Stimulated activated CD8-positive, alpha-beta memory T cell treated with anti-CD3 and anti-CD28 coated beads, Interleukin-15, amount 100 ng/mL, for 1 hour (primary cell): ENCODE measurements around the gene ALG14.
A peak's percentile ranks its signal among the peaks of the same experiment; 100 is the strongest.
"Not testable (repeated sequence)": the region's sequence is repeated elsewhere in the genome, so short reads cannot be mapped to it uniquely, and the experiment has no call there.

Source experiments
- DNase-seq: peaks from one replicate; pipeline ENCODE4 v3.0.0-alpha.2; 2020; ENCODE audit warnings: low read depth

Gene ALG14, protein sequence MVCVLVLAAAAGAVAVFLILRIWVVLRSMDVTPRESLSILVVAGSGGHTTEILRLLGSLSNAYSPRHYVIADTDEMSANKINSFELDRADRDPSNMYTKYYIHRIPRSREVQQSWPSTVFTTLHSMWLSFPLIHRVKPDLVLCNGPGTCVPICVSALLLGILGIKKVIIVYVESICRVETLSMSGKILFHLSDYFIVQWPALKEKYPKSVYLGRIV

DNA sequence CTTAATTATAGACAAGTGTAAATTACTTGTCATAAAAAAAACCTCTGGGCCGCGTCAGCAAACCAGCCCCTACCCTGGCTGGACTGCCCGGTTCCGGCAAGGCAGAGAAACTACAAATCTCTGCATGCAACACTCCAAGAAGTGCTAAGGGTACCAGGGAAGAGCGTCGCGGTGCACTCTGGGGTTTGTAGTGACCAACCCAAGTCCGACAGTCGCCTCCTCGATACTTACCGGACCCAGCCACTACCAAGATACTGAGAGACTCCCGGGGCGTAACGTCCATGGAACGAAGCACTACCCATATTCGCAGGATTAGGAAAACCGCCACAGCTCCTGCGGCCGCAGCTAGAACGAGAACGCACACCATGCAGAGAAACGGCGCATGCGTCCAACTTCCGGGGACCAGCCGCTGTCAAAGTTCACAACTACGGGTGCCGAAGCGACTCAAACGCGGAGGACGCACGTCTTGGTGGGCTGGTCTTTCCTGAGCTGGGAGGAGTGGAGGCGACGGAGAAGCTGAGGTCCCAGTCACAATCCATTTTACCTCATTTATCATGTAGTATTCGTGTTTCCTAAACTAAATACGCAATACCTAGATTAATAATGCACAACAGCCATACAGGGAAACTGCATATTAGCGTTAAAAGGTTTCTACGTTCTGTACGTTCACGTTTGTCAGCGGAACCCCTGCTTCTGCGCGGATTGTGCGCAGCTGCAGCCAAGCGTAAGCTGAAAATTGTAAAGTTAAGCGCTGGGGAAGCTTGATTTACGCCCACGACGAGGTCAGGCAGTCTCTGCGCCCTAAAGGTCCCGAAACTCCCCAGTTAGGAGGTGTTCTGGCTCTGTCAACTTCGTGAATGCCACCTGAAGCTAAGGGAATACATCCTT is at the start of gene ALG14:
Gene ALG14 (minus strand): TSS at position 420 of the 888 bp plus-strand sequence. CDS start 53 bp downstream, at position 367.
- peak; percentile 88 for DNase-seq

DNA sequence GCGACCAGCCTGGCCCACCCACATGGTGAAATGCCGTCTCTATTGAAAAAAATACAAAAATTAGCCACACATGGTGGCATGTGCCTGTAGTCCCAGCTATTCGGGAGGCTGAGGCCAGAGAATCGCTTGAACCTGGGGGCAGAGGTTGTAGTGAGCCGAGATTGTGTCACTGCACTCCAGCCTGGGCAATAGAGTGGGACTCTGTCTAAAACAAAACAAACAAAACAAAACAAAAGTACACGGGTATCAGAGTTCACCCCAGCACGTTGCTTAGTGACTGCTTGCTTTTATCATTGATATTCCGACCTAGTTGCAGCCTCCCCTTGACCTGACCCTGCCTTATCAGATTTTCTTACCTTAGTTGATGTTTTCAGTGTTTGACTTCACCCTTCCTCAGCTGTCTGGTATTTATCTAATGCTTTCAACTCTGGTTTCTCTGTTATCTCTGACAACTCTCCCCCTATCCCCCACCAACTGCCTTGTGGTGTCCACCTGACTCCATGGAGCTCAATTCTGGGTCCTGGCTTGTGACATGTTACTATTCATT is 49.5 kb upstream of the ALG14 start:
- no peak for DNase-seq

DNA sequence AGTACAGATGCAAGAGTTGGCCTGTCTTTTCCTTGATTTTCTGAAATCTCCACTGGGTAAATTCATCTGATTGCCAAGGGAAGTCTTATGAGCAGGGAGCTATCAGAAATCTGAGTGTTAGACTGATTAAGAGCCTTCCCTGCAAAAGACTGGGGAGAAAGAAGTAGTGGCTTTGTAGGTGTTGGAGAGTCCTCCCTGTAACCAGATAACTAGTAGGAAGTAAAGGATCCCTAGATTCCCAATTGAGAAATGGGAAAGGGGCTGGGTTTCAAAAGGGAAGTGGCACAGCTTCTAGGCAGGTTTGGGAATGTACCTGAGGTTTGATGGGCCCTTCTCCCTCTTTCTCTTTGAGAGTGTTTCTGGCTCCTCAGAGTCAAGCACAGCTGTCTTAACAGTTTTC is 46.5 kb upstream of the ALG14 start:
- DNase-seq = no peak

DNA sequence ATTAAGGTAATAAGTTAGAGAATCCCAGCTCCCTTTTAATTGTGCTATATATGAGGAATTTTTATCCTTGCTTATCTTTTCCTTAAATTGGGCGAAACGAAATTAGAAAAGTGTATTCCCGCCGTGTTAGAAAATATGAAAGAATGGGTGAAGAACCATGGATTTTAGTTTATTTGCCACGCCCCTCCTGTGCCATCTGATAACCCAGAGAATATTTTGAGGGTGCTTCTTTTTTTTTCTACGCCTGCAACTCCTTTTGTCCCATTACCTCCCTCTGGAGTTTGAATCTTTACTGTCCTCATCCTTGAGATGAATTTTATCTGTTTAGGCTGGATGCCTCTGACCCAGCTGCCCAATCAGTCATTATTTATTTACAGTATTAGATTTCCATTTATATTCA is 46.0 kb upstream of the ALG14 start:
- DNase-seq = no peak

DNA sequence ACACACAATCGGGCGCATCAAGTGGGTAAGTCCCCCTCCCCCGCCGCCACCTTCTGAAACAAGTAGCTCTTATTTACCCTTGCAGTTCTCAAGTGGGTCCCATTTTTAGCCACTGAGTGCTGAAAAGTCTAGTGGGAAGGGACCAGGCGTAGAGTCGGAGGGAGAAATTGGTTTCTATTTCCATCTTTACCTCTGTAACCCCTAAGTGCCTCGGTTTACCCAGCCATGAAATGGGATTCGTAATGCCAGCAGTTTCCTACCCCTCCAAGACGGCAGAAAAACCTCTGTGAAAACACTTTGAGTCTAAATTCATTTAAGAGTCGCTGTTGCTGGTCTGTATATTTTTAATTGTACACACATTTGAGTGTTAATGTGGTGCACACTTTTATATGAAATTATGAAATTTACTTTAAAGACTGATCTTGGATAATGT is 45.3 kb upstream of the ALG14 start:
- no peak for DNase-seq

DNA sequence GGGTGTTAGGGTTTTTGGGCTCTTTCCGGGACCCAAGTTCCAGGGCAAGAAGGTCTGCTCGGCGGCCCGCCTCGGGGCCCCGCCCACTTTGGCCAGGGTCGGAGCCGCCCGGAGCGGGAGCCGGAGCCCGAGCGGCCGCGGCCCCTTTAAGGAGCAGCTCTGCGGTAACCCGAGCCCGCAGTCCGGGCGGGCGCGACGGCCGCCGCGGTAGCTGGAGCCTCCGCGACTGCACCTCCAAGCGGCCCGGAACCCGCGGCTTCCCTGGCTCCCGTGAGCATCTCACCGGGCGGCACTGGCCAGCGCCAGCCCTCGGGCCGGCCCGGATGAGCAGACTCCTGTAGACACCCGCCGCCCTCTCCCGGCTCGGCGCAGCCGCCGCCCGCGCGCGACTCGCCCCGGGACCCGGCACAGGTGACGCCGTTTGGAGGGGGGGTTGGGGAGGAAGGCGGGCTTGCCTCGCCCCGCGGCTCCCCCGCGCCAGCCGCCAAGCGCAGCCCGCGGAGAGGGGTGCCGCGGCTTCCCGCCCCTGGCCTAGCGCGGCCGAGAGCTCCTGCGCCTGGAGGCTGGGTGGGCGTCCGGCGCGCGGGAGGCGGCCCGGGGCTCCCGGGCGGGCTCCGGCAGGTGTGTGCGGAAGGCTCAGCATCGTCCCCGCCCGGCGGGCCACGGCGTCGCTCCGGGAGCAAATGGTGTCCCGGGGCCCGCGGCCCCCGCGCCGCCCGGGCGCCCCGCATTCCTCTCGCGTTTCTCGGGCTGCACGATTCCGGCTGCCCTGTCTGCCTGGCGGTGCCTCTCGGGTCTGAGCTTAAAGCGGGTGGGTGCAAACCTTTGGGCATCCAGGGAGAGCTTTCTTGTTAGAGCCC is 44.7 kb upstream of the ALG14 start, which contains the start of gene TLCD4:
Gene TLCD4 (plus strand): TSS at position 149 of the 860 bp plus-strand sequence. CDS start 26,547 bp downstream, outside the sequence.
- DNase-seq = no peak

DNA sequence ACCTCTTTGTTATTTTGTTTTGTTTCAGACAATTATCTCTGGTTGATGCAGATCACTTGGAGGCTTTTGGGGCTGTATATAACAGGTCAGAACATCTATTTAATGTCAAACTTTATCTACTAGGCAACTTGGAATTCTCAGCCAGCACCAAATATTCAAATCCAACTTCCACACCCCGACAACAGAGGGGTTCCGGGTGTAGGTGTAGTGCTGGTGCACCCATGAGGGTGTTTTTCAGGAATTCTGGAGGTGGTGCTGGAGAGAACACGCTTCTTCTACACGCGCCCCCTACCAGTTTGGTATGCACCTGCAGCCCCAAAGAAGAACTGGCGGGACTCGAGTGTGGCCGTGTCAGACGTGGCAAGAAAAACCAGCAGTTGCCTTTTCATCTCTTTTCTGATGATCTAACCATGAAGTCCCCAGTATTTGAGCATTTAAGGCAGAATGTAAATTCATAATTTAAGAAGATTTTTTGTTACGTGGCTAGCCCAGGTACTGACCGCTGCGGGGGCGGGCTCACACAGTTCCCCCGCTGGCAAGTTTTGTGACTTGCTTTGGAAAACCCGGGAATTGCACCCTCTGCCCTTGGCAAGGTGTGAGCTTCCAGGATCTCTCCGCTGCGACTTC is 43.9 kb upstream of the ALG14 start:
- DNase-seq = no peak

DNA sequence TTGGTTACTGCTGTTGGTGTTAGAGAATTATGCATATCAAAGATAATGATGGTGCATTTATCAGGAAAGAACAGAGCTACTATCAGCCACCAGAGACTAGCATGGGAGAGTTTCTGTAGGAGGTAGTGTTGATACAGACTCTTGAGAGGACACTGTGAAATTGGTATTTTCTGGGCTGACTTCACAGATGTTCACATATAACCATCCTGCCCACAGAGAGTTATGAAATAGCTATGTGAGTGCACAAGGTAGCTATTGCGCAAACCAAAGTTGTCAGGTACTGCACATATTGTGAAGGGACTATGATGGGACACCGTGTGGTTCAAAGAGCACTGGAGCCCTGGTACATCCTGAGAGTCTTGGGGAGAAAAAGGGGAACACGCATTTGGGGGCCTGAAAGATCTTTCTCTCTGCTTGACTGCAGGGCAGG is 43.0 kb upstream of the ALG14 start:
- no peak for DNase-seq

DNA sequence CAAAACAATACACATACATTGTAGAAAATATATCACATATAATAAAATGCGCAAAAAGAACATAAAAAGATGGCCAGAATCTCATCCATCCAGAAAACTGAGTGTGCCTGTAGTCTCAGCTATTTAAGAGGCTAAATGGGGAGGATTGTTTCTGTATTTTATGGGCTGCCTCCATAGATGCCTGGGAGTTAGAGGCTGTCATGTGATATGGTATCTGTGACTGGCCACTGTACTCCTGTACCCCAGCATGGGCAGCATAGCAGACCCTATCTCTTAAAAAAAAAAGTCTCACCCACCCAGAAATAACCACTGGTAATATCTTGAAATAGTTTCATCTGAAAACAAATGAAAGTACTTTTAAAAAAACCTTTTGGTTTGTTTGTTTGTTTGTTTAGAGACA is 40.9 kb upstream of the ALG14 start:
- no peak for DNase-seq

DNA sequence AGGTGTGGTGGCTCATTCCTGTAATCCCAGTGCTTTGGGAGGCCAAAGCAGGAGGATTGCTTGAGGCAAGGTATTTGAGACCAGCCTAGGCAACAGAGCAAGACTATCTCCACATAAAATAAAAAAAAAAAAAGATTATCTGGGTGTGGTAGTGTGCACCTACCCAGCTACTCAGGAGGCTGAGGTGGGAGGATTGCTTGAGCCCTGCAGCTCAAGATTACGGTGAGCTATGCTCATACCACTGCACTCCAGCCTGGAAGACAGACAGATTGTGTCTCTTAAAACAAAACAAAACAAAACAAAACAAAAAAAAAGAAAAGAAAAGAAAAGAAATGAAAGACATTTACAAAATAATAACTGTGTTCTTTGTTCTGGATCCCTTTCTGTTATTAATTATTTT is 38.3 kb upstream of the ALG14 start:
- no peak for DNase-seq

DNA sequence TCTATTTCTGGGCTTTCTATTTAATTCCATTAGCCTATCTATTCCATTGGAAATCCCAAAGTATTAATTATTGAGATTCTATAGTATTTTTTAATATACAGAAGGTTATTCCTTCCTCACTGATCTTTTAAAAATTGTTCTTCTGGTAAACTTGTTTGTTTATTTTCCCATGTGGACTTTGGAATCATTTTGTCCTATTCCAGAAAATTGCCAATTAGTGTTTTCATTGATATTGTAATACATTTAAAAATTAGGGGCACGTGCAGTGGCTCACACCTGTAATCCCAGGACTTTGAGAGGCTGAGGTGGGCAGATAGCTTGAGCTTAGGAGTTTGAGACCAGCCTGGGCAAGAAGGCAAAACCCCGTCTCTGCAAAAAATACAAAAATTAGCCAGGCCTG is 36.0 kb upstream of the ALG14 start:
- DNase-seq = no peak

DNA sequence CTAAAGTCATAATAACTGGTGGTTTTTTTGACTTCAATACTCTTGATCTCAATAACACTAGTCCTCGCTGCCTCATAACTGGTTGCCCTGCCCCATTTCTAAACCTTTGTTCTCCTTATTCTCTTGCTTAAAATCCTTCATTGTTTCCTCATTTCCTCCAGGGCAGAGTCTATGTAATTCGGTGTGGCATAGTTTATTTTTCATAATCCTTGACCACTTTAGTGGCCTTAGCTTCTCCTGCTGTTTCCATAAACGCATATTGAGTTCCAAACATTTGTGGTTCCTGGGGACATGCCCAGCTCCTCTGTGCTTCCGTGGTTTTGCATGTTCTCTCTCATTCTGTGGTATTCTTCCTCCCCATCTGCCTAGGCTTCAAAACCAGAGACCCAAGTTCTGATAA is 25.4 kb upstream of the ALG14 start:
- DNase-seq = no peak

DNA sequence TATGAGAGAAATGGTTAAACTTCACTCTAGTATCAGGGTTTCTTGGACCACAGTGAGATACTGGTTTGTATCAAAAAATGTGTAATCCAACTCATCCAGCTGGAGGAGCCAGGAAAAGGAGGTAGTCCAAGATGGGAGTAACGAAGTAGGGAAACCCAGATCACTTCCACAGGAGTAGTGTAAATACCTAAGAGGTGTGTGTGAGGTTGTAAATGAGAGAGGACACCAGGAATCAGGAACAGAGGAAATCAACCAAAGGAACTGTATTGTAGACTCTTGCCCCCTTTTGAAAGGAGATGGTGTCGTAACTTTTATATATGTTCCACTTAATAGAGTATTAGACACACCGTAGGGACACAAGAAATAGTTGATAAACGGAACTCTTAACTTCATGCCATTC is 24.7 kb upstream of the ALG14 start:
- DNase-seq = no peak

DNA sequence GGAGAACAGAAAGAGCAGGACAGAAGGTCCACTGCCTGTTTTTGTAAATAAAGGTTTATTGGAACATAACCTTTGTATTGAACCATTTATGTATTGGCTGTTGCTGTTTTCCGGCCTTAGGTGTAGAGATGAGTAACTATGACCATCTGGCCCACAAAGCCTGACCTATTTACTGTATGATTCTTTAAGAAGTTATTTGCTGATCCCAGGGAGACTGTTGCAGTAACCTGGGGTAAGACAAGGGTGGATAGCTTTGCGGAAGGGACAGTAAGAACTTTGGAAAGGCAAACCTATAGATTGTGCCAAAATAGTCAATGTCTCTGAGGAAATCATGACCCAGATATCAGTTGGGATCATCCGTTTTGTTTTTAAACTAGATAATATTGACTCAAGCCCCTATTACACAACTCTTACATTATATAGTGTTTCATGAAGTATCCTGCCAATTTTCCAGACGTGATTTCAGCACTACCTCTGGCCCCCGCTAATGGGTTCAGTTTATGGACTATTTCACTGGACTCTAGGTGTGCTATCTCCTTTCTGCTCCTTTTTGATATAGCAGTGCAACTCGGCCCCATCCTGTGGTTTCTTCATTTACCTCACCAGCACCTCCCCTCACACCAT is 23.6 kb upstream of the ALG14 start:
- no peak for DNase-seq

DNA sequence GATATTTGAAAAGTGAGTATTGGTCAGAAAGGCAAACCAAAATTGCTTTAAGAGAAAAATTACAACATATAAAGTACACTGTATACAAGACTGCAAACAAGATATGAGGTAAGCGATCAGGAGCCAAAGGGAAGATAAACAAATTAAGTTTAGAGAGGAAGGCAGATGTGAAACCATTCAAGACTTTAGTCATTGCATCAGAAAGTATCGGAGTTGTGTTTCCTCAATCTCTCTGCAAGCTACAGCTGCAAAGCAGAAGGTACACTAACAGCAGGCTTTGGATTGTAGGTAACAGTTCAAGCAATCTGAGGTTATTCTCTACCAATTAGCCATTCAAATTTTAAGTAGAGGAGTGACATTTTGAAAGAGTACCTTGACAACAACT is 23.1 kb upstream of the ALG14 start:
- DNase-seq = no peak

DNA sequence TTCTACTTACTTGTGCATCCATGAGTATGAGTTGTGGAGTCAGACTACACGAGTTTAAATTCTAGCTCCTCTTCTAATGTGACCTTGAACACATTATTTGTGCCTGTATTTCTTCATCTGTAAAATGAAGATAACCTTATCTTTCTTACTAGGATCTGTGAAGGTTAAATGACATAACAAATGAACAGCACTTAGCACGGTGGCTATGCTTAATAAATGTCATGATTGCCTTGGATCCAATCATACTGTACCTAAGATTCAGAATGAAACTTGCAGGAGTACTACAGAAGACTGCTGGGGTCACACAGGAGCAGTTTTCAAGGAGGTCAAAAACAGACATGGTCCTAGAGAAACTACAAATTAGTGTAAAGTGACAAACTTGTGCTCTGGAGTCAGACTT is 22.2 kb upstream of the ALG14 start:
- DNase-seq = no peak

DNA sequence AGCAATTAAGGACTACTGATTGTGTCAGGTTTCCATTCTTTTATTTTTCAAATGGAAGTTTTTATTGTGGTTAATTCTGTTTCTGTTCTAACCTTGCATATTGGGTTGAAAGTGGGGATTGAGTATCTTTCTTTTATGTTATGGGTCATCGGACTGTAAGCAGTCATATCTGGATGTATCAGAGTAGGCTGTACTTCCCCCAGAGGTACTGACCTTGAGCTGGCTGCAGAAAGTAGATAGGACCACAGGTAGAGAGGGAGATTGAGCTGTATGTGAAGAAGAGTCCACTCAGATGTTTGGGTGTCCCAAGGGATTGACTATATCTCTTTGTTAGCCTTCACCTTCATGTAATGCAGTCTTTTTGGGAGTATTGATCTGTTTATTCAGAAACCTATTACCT is 20.5 kb upstream of the ALG14 start:
- DNase-seq = no peak

DNA sequence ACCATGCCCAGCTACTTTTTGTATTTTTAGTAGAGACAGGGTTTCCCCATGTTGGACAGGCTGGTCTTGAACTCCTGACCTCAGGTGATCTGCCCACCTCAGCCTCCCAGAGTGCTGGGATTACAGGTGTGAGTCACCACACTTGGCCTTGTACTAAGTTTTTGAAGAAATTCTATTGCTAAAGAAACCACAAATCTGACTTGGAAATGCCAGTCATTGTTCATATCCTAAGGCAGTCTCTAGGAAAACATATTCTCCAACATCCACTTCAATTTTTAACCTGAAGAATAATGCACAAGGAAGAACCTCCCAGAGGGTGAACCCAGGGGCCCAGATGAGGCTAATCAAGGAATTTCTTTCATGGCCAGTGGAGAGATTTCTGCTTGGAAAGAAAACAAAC is 20.1 kb upstream of the ALG14 start:
- not testable (repeated sequence) for DNase-seq

DNA sequence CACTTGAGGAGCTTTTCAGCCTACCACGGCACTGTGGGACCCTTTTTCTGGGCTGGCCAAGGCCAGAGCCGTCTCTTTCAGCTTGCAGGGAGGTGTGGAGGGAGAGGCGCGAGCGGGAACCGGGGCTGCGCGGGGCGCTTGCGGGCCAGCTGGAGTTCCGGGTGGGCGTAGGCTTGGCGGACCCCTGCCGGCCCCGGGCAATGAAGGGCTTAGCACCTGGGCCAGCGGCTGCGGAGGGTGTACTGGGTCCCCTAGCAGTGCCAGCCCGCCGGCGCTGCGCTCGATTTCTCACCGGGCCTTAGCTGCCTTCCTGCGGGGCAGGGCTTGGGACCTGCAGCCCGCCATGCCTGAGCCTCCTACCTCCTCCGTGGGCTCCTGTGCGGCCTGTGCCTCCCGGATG is 18.5 kb upstream of the ALG14 start:
- not testable (repeated sequence) for DNase-seq

DNA sequence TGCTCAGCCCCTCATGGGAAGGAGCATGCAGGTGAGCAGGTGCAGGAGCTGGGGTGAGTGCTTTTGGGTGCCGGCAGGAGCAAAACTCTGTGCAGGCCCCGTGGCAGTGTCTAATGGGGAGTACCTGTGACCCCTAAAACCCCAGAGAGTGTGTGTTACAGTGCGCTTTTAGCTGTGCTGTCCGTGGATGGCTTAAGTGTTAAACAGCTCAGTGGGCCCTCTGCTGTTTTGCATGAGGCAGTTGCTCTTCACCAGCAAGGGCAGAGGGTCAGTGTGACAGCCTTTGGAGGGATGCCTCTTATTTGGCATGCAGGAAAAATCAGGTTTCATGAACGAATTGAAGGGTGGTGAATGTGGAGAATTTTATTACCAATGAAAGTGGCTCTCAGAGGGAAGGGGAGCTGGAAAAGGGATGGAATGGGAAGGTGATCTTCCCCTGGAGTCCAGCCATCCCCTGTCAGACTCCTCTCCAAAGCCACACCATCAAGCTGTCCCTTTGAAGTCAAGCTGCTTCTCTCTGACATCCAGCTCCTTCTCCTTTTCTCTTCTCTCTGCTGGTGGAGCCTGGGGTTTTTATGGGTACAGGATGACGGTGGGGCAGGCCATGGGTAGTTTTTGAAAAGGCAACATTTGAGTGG is 17.0 kb upstream of the ALG14 start:
- DNase-seq = no peak

DNA sequence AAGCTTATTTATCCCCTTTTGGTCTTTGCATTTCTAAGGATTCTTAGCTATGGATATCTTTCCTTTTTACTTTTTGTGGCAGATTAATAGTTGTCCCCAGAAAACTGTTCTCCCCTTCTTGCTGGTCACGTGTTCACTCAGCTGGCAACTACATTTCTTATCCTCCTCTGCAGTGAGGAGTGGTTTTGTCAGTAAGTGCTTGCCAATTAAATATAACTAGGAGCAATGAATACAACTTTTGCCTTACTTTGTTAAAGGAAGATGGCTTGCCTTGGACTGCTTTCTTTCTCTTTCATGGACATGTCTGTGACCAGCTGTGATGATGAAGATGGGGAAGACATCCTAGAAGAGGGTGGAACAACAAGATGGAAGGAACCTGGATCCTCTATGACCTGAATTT is 15.6 kb upstream of the ALG14 start:
- DNase-seq = no peak
